A549 (cell line): ENCODE measurements around the gene PGLYRP1. TPM values are rescaled to one million over a fixed set of nuclear protein-coding genes. Genes with fewer than 3 reads are reported as not detected.

Source experiments
- ATAC-seq, 2 experiments: fragments of 200-7000 bp in 1 of 2; fragments of >200 bp in 1 of 2; cut with Nextera tagmentation in 1 of 2; cut with Tn5 transposase in 1 of 2; 3 replicates each; pipeline versions ENCODE4 v1.8.0 to v1.9.1; 2018 to 2020; ENCODE audit warnings: mild to moderate bottlenecking in 1 of 2, moderate library complexity in 1 of 2
- CTCF ChIA-PET: fragments of 300-600 bp; sonication (Branson Sonifier 250); formaldehyde crosslinking; extraction: SDS; loops from one replicate; lab custom pipeline; 2021; ENCODE audit warnings: antibody characterized with exemption, inconsistent platforms; lab: Yijun Ruan, JAX
- POLR2A ChIA-PET: fragments of 350-600 bp; formaldehyde crosslinking; extraction: SDS; loops from one replicate; lab custom pipeline; 2021; ENCODE audit warnings: antibody characterized with exemption, inconsistent platforms; lab: Yijun Ruan, JAX
- DNase-seq, 2 experiments: peaks; one replicate each; pipeline versions ENCODE4 v3.0.0 to v3.0.0-alpha.2; 2011 to 2016; ENCODE audit warnings: low read depth in 1 of 2, low spot score in 1 of 2
- FAIRE-seq: peaks from 2 replicates; lab custom pipeline; 2011; peaks lifted over from hg19 to GRCh38; lab: Jason Lieb, UNC
- H3K27ac ChIP-seq, 2 experiments: fragments of >200 bp; sonication (Bioruptor Twin); formaldehyde crosslinking; 3 replicates each; pipeline ENCODE4 v1.5.1; 2016 to 2017
- H3K4me1 ChIP-seq: fragments of >200 bp; sonication (Bioruptor Twin); formaldehyde crosslinking; 3 replicates; pipeline ENCODE4 v1.6.1; 2016
- H3K4me2 ChIP-seq: fragments of >200 bp; sonication (Bioruptor Twin); formaldehyde crosslinking; 3 replicates; pipeline ENCODE4 v1.6.1; 2016
- H3K4me3 ChIP-seq: fragments of >200 bp; sonication (Bioruptor Twin); formaldehyde crosslinking; 3 replicates; pipeline ENCODE4 v1.5.1; 2016
- H3K9me3 ChIP-seq: fragments of >200 bp; sonication (Bioruptor Twin); formaldehyde crosslinking; 3 replicates; pipeline ENCODE4 v1.6.1; 2016
- CBX2 ChIP-seq: fragments of 200-600 bp; sonication (generic); IDR thresholded peaks from 2 replicates; pipeline ENCODE4 v1.6.1; 2016; ENCODE audit warnings: low read depth, mild to moderate bottlenecking, borderline replicate concordance
- CBX8 ChIP-seq: fragments of 200-600 bp; sonication (generic); IDR thresholded peaks from 2 replicates; pipeline ENCODE4 v1.6.1; 2016
- CEBPB ChIP-seq, 2 experiments: fragments of >200 bp in 1 of 2; sonication (Bioruptor Twin) in 1 of 2; formaldehyde crosslinking in 1 of 2; IDR thresholded peaks; 2 replicates each; pipeline ENCODE4 v1.6.1; 2012 to 2016
- EHF ChIP-seq: fragments of 250-450 bp; sonication (Bioruptor Pico); IDR thresholded peaks from 2 replicates; pipeline ENCODE4 v1.5.0; 2020; ENCODE audit warnings: mild to moderate bottlenecking
- EHMT2 ChIP-seq: fragments of 200-600 bp; sonication (generic); IDR thresholded peaks from 2 replicates; pipeline ENCODE4 v1.6.1; 2016; ENCODE audit warnings: antibody characterized with exemption, low read depth, mild to moderate bottlenecking, moderate library complexity
- ELK1 ChIP-seq: fragments of 150-350 bp; IDR thresholded peaks from 2 replicates; pipeline ENCODE4 v1.6.1; 2014; ENCODE audit warnings: low read depth, mild to moderate bottlenecking, low read length
- EP300 ChIP-seq, 2 experiments: fragments of >200 bp; sonication (Bioruptor Twin); formaldehyde crosslinking; IDR thresholded peaks; 2 replicates in 1 of 2; 3 replicates in 1 of 2; pipeline ENCODE4 v1.6.1; 2016 to 2017
- ESRRA ChIP-seq: fragments of 150-350 bp; IDR thresholded peaks from 2 replicates; pipeline ENCODE4 v1.6.1; 2014; ENCODE audit warnings: mild to moderate bottlenecking, low read length, borderline replicate concordance
- FOSB ChIP-seq: fragments of 250-450 bp; sonication (Bioruptor Pico); IDR thresholded peaks from 2 replicates; pipeline ENCODE4 v1.5.0; 2020; ENCODE audit warnings: mild to moderate bottlenecking, moderate library complexity
- FOXS1 ChIP-seq: fragments of 250-450 bp; sonication (Bioruptor Pico); IDR thresholded peaks from 2 replicates; pipeline ENCODE4 v1.5.0; 2020; ENCODE audit warnings: mild to moderate bottlenecking, moderate library complexity
- HES2 ChIP-seq: fragments of >200 bp; sonication (Bioruptor Twin); formaldehyde crosslinking; IDR thresholded peaks from 2 replicates; pipeline ENCODE4 v1.6.1; 2016
- HOXA7 ChIP-seq: fragments of 250-450 bp; sonication (Bioruptor Pico); IDR thresholded peaks from 2 replicates; pipeline ENCODE4 v1.5.0; 2020; ENCODE audit warnings: mild to moderate bottlenecking, moderate library complexity
- HOXB13 ChIP-seq: fragments of 250-450 bp; sonication (Bioruptor Pico); IDR thresholded peaks from 2 replicates; pipeline ENCODE4 v1.5.0; 2020; ENCODE audit warnings: low read depth, mild to moderate bottlenecking, moderate library complexity
- JUN ChIP-seq, 2 experiments: fragments of >200 bp; sonication (Bioruptor Twin); formaldehyde crosslinking; IDR thresholded peaks; 2 replicates in 1 of 2; 3 replicates in 1 of 2; pipeline ENCODE4 v1.6.1; 2016 to 2017
- JUNB ChIP-seq: fragments of >200 bp; sonication (Bioruptor Twin); formaldehyde crosslinking; IDR thresholded peaks from 2 replicates; pipeline ENCODE4 v1.6.1; 2016
- KDM1A ChIP-seq: fragments of 200-600 bp; sonication (generic); IDR thresholded peaks from 2 replicates; pipeline ENCODE4 v1.6.1; 2016; ENCODE audit warnings: low read depth, mild to moderate bottlenecking
- RFX5 ChIP-seq: fragments of 450-650 bp; IDR thresholded peaks from 2 replicates; pipeline ENCODE4 v1.7.1; 2014; ENCODE audit warnings: antibody characterized with exemption, mild to moderate bottlenecking, moderate library complexity
- ZC3H11A ChIP-seq: fragments of 450-650 bp; IDR thresholded peaks from 2 replicates; pipeline ENCODE4 v1.6.1; 2014; ENCODE audit warnings: antibody characterized with exemption, mild to moderate bottlenecking
- ZFP36 ChIP-seq: fragments of 450-650 bp; IDR thresholded peaks from 2 replicates; pipeline ENCODE4 v1.6.1; 2014; ENCODE audit warnings: borderline replicate concordance; ENCODE audit not compliant: partially characterized antibody
- ZSCAN20 ChIP-seq: fragments of 250-450 bp; sonication (Bioruptor Pico); IDR thresholded peaks from 2 replicates; pipeline ENCODE4 v1.8.0; 2022; ENCODE audit warnings: mild to moderate bottlenecking, moderate library complexity
- WGBS: methylation state at CpG from one replicate; pipeline ENCODE4 v1.1.6; 2017; ENCODE audit errors: missing lambda C conversion rate; 5-methylcytosine and 5-hydroxymethylcytosine counted together
- polyA plus RNA-seq, 4 experiments: library from polyadenylated mRNA; depleted of rRNA in 3 of 4; stranded (reverse); fragments of >200 nt; fragmentation: RNase III in 1 of 4; extraction: RNeasy Plus Mini Kit Qiagen cat#74134 plus additional on column Dnase treatment in 1 of 4; gene quantifications; 2 replicates in 3 of 4; 3 replicates in 1 of 4; pipeline ENCODE4 v1.2.3, GENCODE V29; 2011 to 2017
- TF ChIP-seq, protein P1 (sequence below): fragments of 250-450 bp; sonication (Bioruptor Pico); IDR thresholded peaks from 2 replicates; pipeline ENCODE4 v1.5.0; 2021; ENCODE audit warnings: mild to moderate bottlenecking, moderate library complexity, borderline replicate concordance
- TF ChIP-seq, protein P2 (sequence below): fragments of 450-650 bp; IDR thresholded peaks from 2 replicates; pipeline ENCODE4 v1.6.1; 2014; ENCODE audit warnings: antibody characterized with exemption
- TF ChIP-seq, protein P3 (sequence below): fragments of >200 bp; sonication (Bioruptor Twin); formaldehyde crosslinking; IDR thresholded peaks from 3 replicates; pipeline ENCODE4 v1.5.1; 2016
- TF ChIP-seq, protein P4 (sequence below): IDR thresholded peaks from 2 replicates; pipeline ENCODE4 v1.6.1; 2012

Gene PGLYRP1
- polyA plus RNA-seq, 2 of the 4 experiments (the other 2 are of a cell fraction), result not detected

DNA sequence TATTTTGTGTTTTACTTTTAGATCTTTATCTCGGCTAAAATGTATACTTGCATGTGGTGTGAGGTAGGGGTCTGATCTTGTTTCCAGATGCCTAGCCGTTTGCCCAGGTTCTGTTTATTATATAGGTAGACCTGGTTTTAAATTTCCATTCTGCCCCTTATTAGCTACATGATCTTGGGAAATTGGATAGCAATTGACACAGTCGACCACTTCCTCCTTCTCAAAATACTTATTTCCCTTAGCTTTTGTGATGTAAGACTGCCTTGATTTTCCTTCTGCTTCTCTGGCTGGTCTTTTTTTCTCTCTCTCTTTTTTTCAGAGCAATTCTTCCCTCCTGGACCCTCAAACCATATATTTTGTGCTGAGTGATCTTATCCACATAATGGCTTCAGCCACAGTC, 3.0 kb upstream of the PGLYRP1 start (continued):
- TF ChIP-seq ZC3H11A (no peak), CEBPB (IDR thresholded peaks at IDR 0.05) (no peak), HES2 (no peak)

DNA sequence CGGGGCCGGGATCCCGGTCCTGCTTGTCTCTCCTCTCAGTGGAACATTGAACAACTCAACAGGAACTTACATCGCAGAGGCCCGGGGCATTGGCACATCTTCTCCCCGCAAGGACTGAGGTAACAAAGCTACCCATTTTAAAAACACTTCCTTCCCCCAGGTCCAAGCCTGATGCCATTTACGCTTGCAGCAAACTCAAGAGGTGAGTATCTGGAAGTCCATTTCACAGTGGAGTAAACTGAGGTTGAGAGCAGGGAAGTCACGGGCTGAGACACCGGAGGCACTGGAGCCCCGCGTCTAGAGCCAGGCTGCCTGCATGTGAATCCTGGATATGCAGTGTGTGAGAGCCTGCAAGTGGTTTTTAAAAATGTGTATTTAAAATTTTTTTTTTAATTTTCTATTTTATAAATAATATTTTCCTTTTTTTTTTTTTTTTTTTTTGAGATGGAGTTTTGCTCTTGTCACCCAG, 492 bp upstream of the PGLYRP1 start:
- H3K4me2 ChIP-seq, result no peak overlapping the region
- POLR2A ChIA-PET, result no interaction called here
- H3K4me1 ChIP-seq, result no peaks in the 10 kb centered on the region; the same call in 2 of the 3 replicates
- H3K9me3 ChIP-seq, result no peaks in the 10 kb centered on the region
- TF ChIP-seq JUNB, result no peak
- no peak for TF ChIP-seq EHMT2
- TF ChIP-seq CBX8, result no peak
- no peak for TF ChIP-seq ZSCAN20 (CRISPR knock-in tag)
- TF ChIP-seq CBX2, result no peak
- no peak for TF ChIP-seq FOXS1 (CRISPR knock-in tag)
- TF ChIP-seq, protein P1, sequence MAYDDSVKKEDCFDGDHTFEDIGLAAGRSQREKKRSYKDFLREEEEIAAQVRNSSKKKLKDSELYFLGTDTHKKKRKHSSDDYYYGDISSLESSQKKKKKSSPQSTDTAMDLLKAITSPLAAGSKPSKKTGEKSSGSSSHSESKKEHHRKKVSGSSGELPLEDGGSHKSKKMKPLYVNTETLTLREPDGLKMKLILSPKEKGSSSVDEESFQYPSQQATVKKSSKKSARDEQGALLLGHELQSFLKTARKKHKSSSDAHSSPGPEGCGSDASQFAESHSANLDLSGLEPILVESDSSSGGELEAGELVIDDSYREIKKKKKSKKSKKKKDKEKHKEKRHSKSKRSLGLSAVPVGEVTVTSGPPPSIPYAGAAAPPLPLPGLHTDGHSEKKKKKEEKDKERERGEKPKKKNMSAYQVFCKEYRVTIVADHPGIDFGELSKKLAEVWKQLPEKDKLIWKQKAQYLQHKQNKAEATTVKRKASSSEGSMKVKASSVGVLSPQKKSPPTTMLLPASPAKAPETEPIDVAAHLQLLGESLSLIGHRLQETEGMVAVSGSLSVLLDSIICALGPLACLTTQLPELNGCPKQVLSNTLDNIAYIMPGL (CRISPR knock-in tag), result no peak
- TF ChIP-seq, protein P2, sequence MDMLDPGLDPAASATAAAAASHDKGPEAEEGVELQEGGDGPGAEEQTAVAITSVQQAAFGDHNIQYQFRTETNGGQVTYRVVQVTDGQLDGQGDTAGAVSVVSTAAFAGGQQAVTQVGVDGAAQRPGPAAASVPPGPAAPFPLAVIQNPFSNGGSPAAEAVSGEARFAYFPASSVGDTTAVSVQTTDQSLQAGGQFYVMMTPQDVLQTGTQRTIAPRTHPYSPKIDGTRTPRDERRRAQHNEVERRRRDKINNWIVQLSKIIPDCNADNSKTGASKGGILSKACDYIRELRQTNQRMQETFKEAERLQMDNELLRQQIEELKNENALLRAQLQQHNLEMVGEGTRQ, result no peak
- TF ChIP-seq RFX5, result no peak
- TF ChIP-seq KDM1A, result no peak
- TF ChIP-seq HOXB13, result no peak
- no peak for TF ChIP-seq EP300 (IDR thresholded peaks at IDR 0.05)
- TF ChIP-seq HOXA7, result no peak
- no peak for TF ChIP-seq ZFP36
- no peak for TF ChIP-seq ELK1
- TF ChIP-seq, protein P3, sequence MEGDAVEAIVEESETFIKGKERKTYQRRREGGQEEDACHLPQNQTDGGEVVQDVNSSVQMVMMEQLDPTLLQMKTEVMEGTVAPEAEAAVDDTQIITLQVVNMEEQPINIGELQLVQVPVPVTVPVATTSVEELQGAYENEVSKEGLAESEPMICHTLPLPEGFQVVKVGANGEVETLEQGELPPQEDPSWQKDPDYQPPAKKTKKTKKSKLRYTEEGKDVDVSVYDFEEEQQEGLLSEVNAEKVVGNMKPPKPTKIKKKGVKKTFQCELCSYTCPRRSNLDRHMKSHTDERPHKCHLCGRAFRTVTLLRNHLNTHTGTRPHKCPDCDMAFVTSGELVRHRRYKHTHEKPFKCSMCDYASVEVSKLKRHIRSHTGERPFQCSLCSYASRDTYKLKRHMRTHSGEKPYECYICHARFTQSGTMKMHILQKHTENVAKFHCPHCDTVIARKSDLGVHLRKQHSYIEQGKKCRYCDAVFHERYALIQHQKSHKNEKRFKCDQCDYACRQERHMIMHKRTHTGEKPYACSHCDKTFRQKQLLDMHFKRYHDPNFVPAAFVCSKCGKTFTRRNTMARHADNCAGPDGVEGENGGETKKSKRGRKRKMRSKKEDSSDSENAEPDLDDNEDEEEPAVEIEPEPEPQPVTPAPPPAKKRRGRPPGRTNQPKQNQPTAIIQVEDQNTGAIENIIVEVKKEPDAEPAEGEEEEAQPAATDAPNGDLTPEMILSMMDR, result no peak
- TF ChIP-seq JUN (IDR thresholded peaks at IDR 0.05), result no peak
- TF ChIP-seq FOSB, result no peak
- H3K27ac ChIP-seq, result no peak overlapping the region
- CTCF ChIA-PET, result interaction anchor here (1.3 to 23.2 kb wide), 6 partner anchors 10 to 240 kb away, joined by 4 to 1009 read pairs (median 52); no protein-coding TSS in a partner anchor
- WGBS, result 89% methylated on average over 11 of the region's 11 CpGs
- DNase-seq, result no peak
- no peak for FAIRE-seq
- H3K4me3 ChIP-seq, result no peak overlapping the region
- ATAC-seq, result no peak

GRCh38 chr19:46022061-46022430, 807 bp downstream of the PGLYRP1 start:
- FAIRE-seq (no peak), ATAC-seq (no peak), DNase-seq (no peak)
- ChIA-PET CTCF (interaction anchor here (1.1 to 23.2 kb wide), 8 partner anchors 11 to 242 kb away, joined by 3 to 1009 read pairs (median 7); no protein-coding TSS in a partner anchor), POLR2A (no interaction called here)
- H3K9me3 ChIP-seq, result no peaks in the 10 kb centered on the region
- H3K4me2 ChIP-seq, result no peak overlapping the region
- H3K4me1 ChIP-seq, result peaks cover 2% of the 10 kb centered on the region; the same call in 2 of the 3 replicates
- no peak overlapping the region for H3K4me3 ChIP-seq
- TF ChIP-seq CEBPB (IDR thresholded peaks at IDR 0.05) (no peak), EHF (CRISPR knock-in tag) (no peak), ESRRA (no peak)
- TF ChIP-seq, protein P4, sequence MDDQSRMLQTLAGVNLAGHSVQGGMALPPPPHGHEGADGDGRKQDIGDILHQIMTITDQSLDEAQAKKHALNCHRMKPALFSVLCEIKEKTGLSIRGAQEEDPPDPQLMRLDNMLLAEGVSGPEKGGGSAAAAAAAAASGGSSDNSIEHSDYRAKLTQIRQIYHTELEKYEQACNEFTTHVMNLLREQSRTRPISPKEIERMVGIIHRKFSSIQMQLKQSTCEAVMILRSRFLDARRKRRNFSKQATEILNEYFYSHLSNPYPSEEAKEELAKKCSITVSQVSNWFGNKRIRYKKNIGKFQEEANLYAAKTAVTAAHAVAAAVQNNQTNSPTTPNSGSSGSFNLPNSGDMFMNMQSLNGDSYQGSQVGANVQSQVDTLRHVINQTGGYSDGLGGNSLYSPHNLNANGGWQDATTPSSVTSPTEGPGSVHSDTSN, result no peak
- H3K27ac ChIP-seq, result no peak overlapping the region
- 97% methylated on average over 12 of the region's 12 CpGs for WGBS
